Activated CD4-positive, alpha-beta T cell treated with anti-CD3 and anti-CD28 coated beads for 24 hours (primary cell): ENCODE data around the gene AXIN1.

Experiments used
- DNase-seq, 2 donors: peaks; one replicate each; pipeline ENCODE4 v3.0.0-alpha.2; 2020; ENCODE audit warnings: low read depth in 2 of 2

The AXIN1 gene

DNA sequence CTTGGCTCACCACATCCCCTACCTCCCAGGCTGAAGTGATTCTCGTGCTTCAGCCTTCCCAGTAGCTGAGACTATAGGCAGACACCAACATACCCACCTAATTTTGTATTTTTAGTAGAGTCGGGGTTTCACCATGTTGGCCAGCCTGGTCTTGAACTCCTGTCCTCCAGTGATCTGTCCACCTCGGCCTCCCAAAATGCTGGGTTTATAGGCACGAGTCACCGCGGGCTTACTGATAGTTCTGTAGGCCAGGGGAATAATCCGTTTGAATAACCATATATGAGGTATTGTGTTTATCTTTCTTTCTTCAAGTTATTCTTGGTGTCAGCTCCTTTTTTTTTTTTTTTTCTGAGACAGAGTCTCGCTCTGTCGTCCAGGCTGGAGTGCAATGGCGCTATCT lies 110.2 kb downstream of the AXIN1 start:
- DNase-seq: no peak

DNA sequence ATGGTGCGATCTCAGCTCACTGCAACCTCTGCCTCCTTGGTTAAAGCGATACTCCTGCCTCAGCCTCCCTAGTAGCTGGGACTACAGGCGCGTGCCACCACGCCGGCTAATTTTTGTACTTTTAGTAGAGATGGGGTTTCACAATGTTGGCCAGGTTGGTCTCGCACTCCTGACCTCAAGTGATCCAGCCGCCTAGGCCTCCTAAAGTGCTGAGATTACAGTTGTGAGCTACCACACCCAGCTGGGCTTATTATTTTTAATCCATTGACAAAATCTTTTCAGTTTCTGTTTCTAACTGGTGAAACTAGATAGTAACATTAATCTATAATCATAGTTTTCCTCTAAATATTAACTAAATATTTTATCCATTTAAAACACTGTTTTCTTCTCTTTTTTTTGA lies 112.0 kb downstream of the AXIN1 start:
- no peak for DNase-seq

DNA sequence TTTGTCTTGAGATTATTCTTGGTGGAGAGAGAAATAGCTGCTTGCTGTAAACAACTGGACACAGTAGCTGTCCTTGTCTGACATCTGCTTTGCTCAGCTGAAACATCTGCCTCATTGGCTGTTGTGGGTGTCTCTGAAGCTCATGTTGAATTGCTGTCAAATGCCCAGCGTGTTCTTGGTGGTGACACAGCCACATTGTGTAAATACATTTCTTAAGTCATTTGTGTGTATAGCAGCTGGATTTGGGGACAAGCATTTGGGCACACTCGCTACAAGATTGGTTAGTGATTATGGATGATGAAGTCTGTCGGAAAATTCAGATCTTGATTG lies 112.6 kb downstream of the AXIN1 start:
- DNase-seq: no peak
